ELR (cell line): ENCODE data around the gene TDRD9.
A peak's percentile ranks its signal among the peaks of the same experiment; 100 is the strongest.

Experiments used
- DNase-seq: peaks from one replicate; pipeline ENCODE4 v3.0.0-alpha.2; 2015; ENCODE audit warnings: low read depth

The TDRD9 gene

GRCh38 chr14:104075530-104076151 is 147.4 kb downstream of the TDRD9 start:
- peak; percentile 33 for DNase-seq

- DNase-seq = no peak
Measured at GRCh38 chr14:104076743-104077142, 148.5 kb downstream of the TDRD9 start.

DNA sequence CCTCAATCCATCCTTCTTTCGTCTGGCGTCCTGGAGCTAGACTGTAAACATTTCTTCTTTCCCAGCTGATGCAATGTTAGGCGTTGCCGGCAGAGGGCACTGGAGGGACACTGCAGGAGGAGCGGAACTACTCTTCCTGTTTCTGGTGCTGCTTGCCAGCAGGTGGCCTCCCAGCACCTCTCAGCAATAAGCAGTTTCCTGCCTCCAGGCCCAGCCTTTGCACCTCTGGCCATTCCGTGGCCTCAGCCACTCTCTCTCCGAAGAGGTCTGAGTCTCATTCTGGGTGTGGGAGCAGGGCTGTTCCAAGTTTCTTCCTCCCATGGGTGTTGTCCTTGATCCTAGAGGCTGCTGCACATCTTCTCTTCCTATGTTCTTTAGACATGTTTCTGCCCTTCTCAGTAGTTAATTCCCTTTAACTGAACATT is 149.8 kb downstream of the TDRD9 start:
- DNase-seq = peak; percentile 91

DNA sequence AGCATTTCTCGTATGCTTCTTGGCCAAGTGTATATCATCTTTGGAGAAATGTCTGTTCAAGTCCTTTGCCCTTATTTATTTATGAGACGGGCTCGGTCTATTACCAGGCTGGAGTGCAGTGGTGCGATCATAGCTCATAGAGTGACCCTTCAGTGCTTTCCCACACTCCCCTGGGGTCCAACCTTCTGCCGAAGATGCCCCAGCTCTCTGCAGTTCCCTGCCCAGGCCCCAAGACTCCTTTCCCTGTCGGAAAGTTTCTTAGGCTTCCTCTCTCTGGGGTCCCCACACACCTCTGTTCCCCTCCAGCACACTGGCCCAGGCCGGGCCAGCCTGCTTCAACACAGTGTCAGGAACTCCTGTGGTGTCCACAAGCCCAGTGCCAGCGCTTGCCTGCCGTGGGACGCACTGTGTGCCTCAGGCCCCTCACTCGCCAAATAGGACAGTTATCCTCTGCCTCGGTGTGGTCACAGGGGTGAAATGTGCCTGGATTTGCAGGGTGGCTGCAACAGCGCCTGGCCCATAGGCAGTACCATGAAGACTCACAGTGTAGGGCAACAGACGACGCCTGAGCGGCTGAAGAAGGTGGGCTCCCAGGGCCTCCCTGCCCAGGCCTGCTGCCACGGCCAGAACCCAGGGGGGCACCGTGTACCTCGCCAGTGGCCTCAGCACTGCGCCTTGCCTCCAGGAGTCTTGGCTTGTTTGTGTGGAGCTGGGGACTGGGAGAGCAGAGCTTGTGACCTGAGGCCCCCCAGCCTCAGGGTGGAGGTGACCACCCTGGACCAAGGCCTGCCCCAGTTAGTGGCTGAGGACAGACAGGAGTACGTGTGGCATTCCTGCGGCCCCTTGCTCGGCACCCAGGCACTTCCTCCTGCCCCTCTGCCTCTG is 152.4 kb downstream of the TDRD9 start:
- no peak for DNase-seq

GRCh38 chr14:104081261-104081835 is 153.1 kb downstream of the TDRD9 start:
- no peak for DNase-seq

DNA sequence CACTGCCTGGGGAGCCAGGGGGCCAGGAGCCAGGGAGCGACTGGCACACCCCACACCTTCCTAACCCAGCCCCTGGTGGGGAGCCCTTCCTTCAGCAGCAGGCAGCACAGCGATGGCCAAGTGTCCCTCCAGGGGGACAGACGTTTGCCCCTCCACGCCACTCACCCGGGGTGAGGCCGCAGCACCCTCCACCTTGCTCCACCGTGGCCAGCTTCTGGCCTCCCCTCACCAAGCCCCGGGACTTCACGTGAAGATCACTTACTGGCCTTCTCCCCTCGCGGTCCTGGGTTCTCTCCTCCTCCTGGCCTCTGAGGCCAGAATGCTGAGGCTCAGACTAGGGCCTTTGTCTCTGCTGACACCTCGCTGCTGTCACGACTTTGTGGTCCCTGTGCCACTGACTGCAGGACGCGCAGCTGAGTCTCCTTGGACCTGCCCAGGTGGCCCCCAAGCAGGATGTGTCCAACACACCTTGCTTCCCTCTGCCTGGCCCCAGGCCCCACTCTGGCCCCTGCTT is 153.8 kb downstream of the TDRD9 start:
- DNase-seq = no peak

DNA sequence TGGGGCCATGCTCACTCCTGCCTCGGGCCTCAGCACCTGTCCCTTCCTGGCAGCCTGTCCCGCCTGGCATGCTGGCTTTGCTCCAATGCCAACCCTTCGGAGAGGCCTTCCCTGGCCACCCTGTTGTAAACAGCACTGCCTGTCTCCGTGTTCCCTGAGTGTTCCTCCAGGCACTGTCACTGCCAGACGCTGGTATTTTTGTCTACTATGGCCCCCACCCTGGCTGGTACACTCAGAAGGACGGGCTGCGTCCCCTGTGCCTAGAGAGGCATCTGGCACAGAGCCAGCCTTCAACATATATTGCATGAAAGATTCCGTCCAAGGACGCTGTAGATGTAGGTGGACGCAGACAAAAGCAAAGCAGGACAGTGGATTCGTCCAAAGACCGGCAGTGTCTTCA is 154.6 kb downstream of the TDRD9 start:
- DNase-seq = no peak

DNA sequence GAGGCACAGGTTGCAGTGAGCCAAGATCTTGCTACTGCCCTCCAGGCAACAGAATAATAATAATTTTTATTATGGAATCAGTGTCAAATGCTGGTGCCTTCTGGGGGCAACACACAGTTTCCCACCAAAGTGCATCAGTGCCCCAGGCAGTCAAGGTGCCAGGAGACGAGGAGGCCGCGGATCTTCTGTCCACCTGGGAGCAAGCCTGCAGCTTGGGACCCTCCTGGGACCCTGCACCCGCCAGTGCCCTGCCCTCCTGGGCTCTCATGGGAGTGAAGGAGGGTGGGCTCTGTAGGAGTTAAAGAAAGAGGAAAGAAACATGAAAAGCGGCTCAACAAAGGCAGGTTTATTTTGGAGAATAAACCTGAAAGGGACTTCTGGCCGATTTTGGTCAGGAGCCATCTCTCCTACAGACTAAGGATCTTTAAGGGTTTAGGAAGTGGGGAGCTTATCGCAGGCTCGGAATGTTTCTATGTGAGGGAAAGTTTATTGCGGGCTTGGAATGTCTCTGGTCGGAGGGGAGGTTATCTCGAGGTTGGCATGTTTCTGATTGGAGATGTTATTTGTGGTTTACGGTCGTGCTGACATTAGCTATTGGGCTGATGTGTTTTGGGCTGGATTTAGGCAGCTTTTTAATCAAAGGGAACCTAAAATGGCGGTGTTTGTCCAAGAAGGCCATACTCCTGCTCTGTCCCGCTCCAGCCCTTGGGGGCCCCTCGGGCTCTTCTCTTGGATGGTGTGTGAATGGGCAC is 156.2 kb downstream of the TDRD9 start:
- no peak for DNase-seq

- DNase-seq = no peak
Measured at GRCh38 chr14:104085032-104085888, 157.0 kb downstream of the TDRD9 start, which contains the start of gene ASPG. Gene ASPG, plus strand, starts transcription at chr14:104085700. Its CDS starts 71 bp downstream, at chr14:104085771.

DNA sequence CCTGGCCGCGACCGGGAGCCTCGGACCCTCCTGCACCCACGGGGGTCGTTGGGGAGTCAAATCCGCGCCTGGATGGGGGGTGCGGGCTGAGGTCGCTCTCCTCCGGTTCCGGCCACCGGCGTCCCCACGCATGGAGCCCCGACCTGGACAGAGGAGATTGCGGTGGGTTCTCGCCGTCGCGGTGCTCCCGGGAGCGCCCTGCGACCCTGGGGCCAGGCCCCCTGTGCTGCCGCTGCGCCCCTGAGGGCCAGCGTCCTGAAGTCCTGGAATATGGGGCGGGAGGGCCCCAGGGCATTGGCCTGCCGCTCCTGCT is 157.6 kb downstream of the TDRD9 start:
- DNase-seq = no peak

GRCh38 chr14:104086210-104086660 is 158.0 kb downstream of the TDRD9 start:
- no peak for DNase-seq

GRCh38 chr14:104086661-104087461 is 158.6 kb downstream of the TDRD9 start:
- no peak for DNase-seq

GRCh38 chr14:104087505-104087904 is 159.2 kb downstream of the TDRD9 start:
- no peak for DNase-seq

DNA sequence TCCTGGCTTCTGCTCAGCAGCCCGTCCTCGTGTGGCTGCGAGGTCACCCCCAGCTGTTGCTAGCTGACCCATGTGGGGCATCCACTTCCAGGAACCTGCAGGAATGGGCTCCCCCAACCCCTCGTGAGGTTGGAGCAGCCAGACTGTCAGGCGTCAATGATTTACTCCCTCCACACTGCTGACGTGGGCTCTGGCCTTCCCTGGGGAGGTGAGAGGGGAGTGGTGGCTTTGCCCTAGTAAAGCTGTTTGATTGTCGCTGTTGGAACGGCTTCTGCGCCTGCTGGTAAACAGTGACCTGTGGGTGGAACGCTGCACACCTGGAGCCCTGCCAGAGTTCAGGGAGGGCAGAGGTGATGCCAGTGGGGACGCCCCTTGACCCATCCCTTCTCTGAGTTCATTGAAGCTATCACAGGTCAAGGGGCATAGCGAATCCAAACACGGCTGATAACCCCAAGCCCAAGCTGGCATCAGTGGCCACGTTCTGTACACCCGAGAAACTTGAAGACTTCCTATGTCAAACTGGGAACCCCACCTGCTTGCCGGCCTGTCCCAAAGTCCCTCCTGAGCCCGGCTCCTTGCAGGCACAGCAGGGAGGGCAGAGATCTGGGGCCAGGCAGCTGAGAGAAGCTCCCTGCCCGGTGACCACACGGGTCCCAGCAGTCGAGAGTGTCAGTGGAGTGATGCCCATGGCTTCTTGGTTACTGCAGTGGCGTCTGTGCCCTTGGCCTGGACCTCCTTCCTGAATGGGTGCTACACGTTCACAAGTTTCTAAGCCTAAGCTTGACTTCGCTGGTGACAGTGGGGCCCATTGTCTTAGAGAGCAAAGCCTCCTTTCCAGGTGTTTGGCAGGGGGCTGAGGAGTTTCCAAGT is 160.0 kb downstream of the TDRD9 start:
- DNase-seq = no peak

GRCh38 chr14:104090071-104090748 is 162.0 kb downstream of the TDRD9 start:
- DNase-seq = no peak

DNA sequence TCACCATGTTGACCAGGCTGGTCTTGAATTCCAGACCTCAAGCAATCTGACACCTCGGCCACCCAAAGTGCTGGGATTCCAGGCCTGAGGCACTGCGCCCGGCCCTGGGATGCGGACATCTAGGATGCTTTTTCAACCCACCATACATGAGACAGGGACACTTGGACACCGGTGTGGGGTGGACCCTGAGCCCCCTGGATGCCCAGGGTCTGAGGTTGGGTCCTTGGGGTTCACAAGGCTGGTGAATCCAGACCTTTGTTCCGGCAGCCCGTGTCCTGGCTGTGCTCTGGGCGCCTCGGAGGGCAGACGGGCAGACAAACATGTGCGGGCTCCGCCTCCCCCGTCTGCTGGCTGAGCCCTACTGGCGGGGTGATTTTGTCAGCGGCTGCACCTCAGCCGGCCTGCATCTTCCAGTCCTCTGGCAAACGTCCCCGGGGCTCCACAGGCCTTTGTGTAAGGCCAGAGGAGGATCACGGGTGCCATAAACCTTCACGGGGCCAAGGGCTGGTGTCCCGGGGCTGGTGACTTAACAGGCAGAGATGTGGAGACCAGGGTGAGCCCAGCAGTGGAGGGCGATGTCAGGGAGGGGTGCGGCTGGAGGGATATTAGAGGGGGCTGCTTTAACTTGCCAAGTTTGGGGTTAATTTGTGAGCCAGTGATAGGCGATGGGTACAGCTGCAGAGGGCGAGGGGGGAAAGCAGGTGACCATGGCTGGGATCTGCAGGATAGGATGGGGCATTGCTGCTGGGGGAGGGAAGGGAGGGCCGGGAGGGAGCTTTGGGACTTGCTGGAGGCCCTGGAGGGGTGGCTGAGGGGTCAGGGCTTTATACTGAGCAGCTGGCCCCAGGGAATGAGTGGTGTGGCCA is 163.0 kb downstream of the TDRD9 start:
- DNase-seq = no peak

DNA sequence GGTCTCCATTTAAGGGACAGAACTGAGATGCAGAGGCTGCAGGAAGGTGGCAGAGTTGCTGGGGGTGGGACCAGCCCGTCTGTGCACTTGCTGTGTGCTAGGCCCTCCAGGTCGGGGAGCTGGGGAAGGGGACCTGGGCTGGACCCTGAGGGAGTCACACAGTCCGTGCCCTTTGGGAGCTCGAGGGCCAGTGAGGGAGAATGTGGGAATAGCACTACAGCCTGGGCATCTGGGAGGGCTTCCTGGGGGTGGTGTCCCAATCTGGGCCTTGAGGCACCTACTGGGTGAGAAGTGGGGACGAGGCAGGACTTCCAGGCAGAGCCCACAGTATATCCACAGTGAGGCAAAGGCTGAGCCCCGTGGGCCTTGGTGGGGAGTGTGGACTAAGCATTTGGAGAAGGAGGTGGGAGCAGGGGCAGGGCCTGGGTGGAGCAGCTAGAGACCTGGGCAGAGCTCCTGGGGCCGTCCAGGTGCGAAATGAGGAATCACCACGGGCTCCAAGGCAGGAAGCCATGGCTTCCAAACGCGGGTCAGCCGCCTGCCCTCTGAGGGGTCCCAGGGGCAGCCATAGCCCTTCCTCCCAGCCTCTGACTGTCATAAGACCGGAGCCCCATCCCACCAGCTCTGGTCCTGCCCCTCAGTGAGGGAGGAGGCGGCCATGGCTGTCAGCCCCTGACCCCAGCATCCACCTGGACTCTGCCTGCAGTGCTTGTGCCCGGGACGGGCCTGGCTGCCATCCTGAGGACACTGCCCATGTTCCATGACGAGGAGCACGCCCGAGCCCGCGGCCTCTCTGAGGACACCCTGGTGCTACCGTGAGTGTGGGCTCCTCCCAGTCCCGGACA is 163.9 kb downstream of the TDRD9 start:
- no peak for DNase-seq
